ENCODE data around the gene PINLYP. TPM values are rescaled to one million over a fixed set of nuclear protein-coding genes. Genes with fewer than 3 reads are reported as not detected.
A peak's percentile ranks its signal among the peaks of the same experiment; 100 is the strongest.

PINLYP gene
- total and polyA plus RNA-seq, 2 donors from 2014 or later: 14.8 to 41.8 TPM

GRCh38 chr19:43595605-43595998, 20.0 kb downstream of the PINLYP start:
- H3K27me3 ChIP-seq (ENCODE audit: control insufficient read depth, insufficient read depth, low read length): no peaks in the 10 kb centered on the region
- peak overlapping the region; percentile 86 to 91 (median 90) for H3K4me3 ChIP-seq (ENCODE audit: low read length in 3 of 3)
- H3K27ac ChIP-seq (ENCODE audit: low read depth in 2 of 2, low read length in 2 of 2): peak overlapping the region; percentile 78 to 87
- FAIRE-seq (no peak), DNase-seq (no peak)
- peak overlapping the region; percentile 78 to 92 (median 79) for H3K9ac ChIP-seq (ENCODE audit: low read length in 3 of 3)
- peaks cover 0 to 13% (median 6%) of the 10 kb centered on the region in 3 donors for H3K36me3 ChIP-seq (ENCODE audit: control insufficient read depth in 2 of 3, insufficient read depth in 3 of 3, low read length in 3 of 3)
- peaks cover 3 to 28% (median 23%) of the 10 kb centered on the region in 3 donors for H3K4me1 ChIP-seq (ENCODE audit: control insufficient read depth in 2 of 3, insufficient read depth in 2 of 3, low read depth in 1 of 3, low read length in 3 of 3)
- H3K9me3 ChIP-seq (ENCODE audit: control insufficient read depth in 2 of 3, insufficient read depth in 1 of 3, low read length in 3 of 3): no peaks in the 10 kb centered on the region
- intact Hi-C loops (cut with DNase I): no loop called here
- TF ChIP-seq, protein P1, sequence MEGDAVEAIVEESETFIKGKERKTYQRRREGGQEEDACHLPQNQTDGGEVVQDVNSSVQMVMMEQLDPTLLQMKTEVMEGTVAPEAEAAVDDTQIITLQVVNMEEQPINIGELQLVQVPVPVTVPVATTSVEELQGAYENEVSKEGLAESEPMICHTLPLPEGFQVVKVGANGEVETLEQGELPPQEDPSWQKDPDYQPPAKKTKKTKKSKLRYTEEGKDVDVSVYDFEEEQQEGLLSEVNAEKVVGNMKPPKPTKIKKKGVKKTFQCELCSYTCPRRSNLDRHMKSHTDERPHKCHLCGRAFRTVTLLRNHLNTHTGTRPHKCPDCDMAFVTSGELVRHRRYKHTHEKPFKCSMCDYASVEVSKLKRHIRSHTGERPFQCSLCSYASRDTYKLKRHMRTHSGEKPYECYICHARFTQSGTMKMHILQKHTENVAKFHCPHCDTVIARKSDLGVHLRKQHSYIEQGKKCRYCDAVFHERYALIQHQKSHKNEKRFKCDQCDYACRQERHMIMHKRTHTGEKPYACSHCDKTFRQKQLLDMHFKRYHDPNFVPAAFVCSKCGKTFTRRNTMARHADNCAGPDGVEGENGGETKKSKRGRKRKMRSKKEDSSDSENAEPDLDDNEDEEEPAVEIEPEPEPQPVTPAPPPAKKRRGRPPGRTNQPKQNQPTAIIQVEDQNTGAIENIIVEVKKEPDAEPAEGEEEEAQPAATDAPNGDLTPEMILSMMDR (IDR thresholded peaks at IDR 0.05; ENCODE audit: borderline replicate concordance, extremely low read depth, insufficient read depth): no peak

GRCh38 chr19:43595999-43596841, 20.6 kb downstream of the PINLYP start, which contains the start of the genes IRGQ and ZNF576:
IRGQ (minus strand) TSS chr19:43596134; CDS start chr19:43595338, 796 bp downstream.
ZNF576 (plus strand) TSS chr19:43596595; CDS start chr19:43597109, 514 bp downstream.
- H3K27ac ChIP-seq (ENCODE audit: low read depth in 2 of 2, low read length in 2 of 2): peak within 1 kb of the TSS; percentile 99
- no peaks in the 10 kb centered on the region for H3K9me3 ChIP-seq (ENCODE audit: control insufficient read depth in 2 of 3, insufficient read depth in 1 of 3, low read length in 3 of 3)
- H3K36me3 ChIP-seq (ENCODE audit: control insufficient read depth in 2 of 3, insufficient read depth in 3 of 3, low read length in 3 of 3): peaks cover 0 to 13% (median 6%) of the 10 kb centered on the region in 3 donors
- FAIRE-seq: peak; percentile 97
- H3K4me3 ChIP-seq (ENCODE audit: low read length in 3 of 3): peak within 1 kb of the TSS; percentile 90 to 95 (median 91)
- intact Hi-C loops (cut with DNase I): no loop called here
- no peaks in the 10 kb centered on the region for H3K27me3 ChIP-seq (ENCODE audit: control insufficient read depth, insufficient read depth, low read length)
- H3K9ac ChIP-seq (ENCODE audit: low read length in 3 of 3): peak within 1 kb of the TSS; percentile 78 to 96 (median 92)
- peak; percentile 100 for DNase-seq
- TF ChIP-seq, protein P1 (IDR thresholded peaks at IDR 0.05; ENCODE audit: borderline replicate concordance, extremely low read depth, insufficient read depth): no peak
- peaks cover 3 to 28% (median 23%) of the 10 kb centered on the region in 3 donors for H3K4me1 ChIP-seq (ENCODE audit: control insufficient read depth in 2 of 3, insufficient read depth in 2 of 3, low read depth in 1 of 3, low read length in 3 of 3)

GRCh38 chr19:43596842-43597461, 21.4 kb downstream of the PINLYP start:
- intact Hi-C loops (cut with DNase I): no loop called here
- DNase-seq (no peak), FAIRE-seq (no peak)
- H3K4me1 ChIP-seq (ENCODE audit: control insufficient read depth in 2 of 3, insufficient read depth in 2 of 3, low read depth in 1 of 3, low read length in 3 of 3): peaks cover 3 to 28% (median 23%) of the 10 kb centered on the region in 3 donors
- peak overlapping the region; percentile 73 to 95 (median 90) for H3K4me3 ChIP-seq (ENCODE audit: low read length in 3 of 3)
- H3K36me3 ChIP-seq (ENCODE audit: control insufficient read depth in 2 of 3, insufficient read depth in 3 of 3, low read length in 3 of 3): peaks cover 0 to 13% (median 6%) of the 10 kb centered on the region in 3 donors
- H3K9ac ChIP-seq (ENCODE audit: low read length in 3 of 3): peak overlapping the region; percentile 64 to 96 (median 87)
- no peaks in the 10 kb centered on the region for H3K9me3 ChIP-seq (ENCODE audit: control insufficient read depth in 2 of 3, insufficient read depth in 1 of 3, low read length in 3 of 3)
- TF ChIP-seq, protein P1 (IDR thresholded peaks at IDR 0.05; ENCODE audit: borderline replicate concordance, extremely low read depth, insufficient read depth): no peak
- H3K27me3 ChIP-seq (ENCODE audit: control insufficient read depth, insufficient read depth, low read length): no peaks in the 10 kb centered on the region
- H3K27ac ChIP-seq (ENCODE audit: low read depth in 2 of 2, low read length in 2 of 2): peak overlapping the region; percentile 99

Data from kidney (tissue), 14 donors.